Psoas muscle (tissue), 8 donors: ENCODE results near the gene DKKL1. TPM values are rescaled to one million over a fixed set of nuclear protein-coding genes. Genes with fewer than 3 reads are reported as not detected.
"Not testable (repeated sequence)": the region's sequence is repeated elsewhere in the genome, so short reads cannot be mapped to it uniquely, and the experiment has no call there.

ENCODE experiments used
- ATAC-seq, 4 donors: fragments of 200-7000 bp; cut with Tn5 transposase; one replicate each; pipeline ENCODE4 v1.9.1; 2020; ENCODE audit warnings: moderate library complexity in 3 of 4, mild to moderate bottlenecking in 2 of 4
- DNase-seq, 2 donors: peaks; one replicate each; pipeline ENCODE4 v3.0.0-alpha.2; 2020
- H3K27ac ChIP-seq: fragments of 200-600 bp; one replicate; pipeline ENCODE4 v1.8.0; 2022
- H3K27me3 ChIP-seq, 3 donors: fragments of 200-600 bp in 1 of 3; one replicate each; pipeline versions ENCODE4 v1.6.1 to v1.8.0; 2013 to 2022; ENCODE audit warnings: low read length in 2 of 3, mild to moderate bottlenecking in 2 of 3, moderate library complexity in 1 of 3; ENCODE audit not compliant: insufficient read depth in 3 of 3
- H3K36me3 ChIP-seq, 2 donors: fragments of 200-600 bp in 1 of 2; one replicate each; pipeline versions ENCODE4 v1.6.1 to v1.8.0; 2013 to 2022; ENCODE audit warnings: low read depth in 1 of 2, mild to moderate bottlenecking in 1 of 2, moderate library complexity in 1 of 2; ENCODE audit not compliant: insufficient read depth in 1 of 2
- H3K4me1 ChIP-seq: fragments of 200-600 bp; one replicate; pipeline ENCODE4 v1.8.0; 2022
- H3K4me3 ChIP-seq: fragments of 200-600 bp; one replicate; pipeline ENCODE4 v1.8.0; 2022; ENCODE audit warnings: mild to moderate bottlenecking
- H3K9me3 ChIP-seq: fragments of 200-600 bp; one replicate; pipeline ENCODE4 v1.8.0; 2022
- WGBS, 3 donors: extraction: QIAGEN DNeasy Blood & Tissue Kit; methylation state at CpG; one replicate each; pipeline versions ENCODE4 v1.1.6 to v1.1.7; 2013; 5-methylcytosine and 5-hydroxymethylcytosine counted together
- intact Hi-C, 2 donors: fragments of 100-400 bp; cut with DNase I; formaldehyde crosslinking; loops; one replicate each; pipeline versions ENCODE4 v1.11.0 to v1.14.2; 2022
- polyA plus RNA-seq, 3 donors: library from polyadenylated mRNA; stranded (reverse); fragments of 200-250 nt; gene quantifications; one replicate each; pipeline ENCODE4 v1.2.3, GENCODE V29; 2013
- total RNA-seq, 4 donors: library from RNA; stranded (reverse); fragmentation: NEBNext Ultra II Directional in 2 of 4; extraction: Animal tissue kit (Norgen Biotek cat#: 25700) in 2 of 4; gene quantifications; one replicate each; pipeline versions ENCODE4 v1.2.1 to v1.2.4, GENCODE V29; 2021 to 2023
- TF ChIP-seq, protein P1 (sequence below): fragments of 200-600 bp; IDR thresholded peaks from one replicate; pipeline ENCODE4 v1.8.0; 2022; ENCODE audit warnings: antibody characterized with exemption
- donor health status: healthy with polysubstance abuse.
- donor health status: DM: no; HTN: no; CAD: no; lungs with moderate emphysema.
- donor health status: Bipolar disorder and iron deficiency.
- donor health status: healthy.
- donor health status: DM: yes; HTN: yes; CAD: no.
- donor health status: DM: no; HTN: no; CAD: no.
- donor health status: DM: no; HTN: no; CAD: no.
- donor health status: DM: yes; HTN: yes; CAD: no.

The DKKL1 gene
- total and polyA plus RNA-seq, 7 donors, result 0.06 TPM; not detected in 6

GRCh38 chr19:49324801-49325576 is 38.7 kb upstream of the DKKL1 start, which contains the start of gene SLC6A16:
Gene SLC6A16, minus strand, starts transcription at chr19:49325191. Its CDS starts 13,844 bp downstream, at chr19:49311347.
- no peak within 1 kb of the TSS for H3K27ac ChIP-seq
- no peaks in the 10 kb centered on the region for H3K27me3 ChIP-seq
- no peaks in the 10 kb centered on the region for H3K36me3 ChIP-seq
- H3K4me1 ChIP-seq, result no peaks in the 10 kb centered on the region
- DNase-seq, result no peak
- TF ChIP-seq, protein P1, sequence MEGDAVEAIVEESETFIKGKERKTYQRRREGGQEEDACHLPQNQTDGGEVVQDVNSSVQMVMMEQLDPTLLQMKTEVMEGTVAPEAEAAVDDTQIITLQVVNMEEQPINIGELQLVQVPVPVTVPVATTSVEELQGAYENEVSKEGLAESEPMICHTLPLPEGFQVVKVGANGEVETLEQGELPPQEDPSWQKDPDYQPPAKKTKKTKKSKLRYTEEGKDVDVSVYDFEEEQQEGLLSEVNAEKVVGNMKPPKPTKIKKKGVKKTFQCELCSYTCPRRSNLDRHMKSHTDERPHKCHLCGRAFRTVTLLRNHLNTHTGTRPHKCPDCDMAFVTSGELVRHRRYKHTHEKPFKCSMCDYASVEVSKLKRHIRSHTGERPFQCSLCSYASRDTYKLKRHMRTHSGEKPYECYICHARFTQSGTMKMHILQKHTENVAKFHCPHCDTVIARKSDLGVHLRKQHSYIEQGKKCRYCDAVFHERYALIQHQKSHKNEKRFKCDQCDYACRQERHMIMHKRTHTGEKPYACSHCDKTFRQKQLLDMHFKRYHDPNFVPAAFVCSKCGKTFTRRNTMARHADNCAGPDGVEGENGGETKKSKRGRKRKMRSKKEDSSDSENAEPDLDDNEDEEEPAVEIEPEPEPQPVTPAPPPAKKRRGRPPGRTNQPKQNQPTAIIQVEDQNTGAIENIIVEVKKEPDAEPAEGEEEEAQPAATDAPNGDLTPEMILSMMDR, result no peak
- intact Hi-C loops, result no loop called here
- WGBS, 3 donors, result 91 to 93% (median 91%) methylated on average over 38 of the region's 38 CpGs
- no peak within 1 kb of the TSS for H3K4me3 ChIP-seq
- ATAC-seq, result no peak
- peaks cover 15% of the 10 kb centered on the region for H3K9me3 ChIP-seq

GRCh38 chr19:49325756-49326155 is 37.9 kb upstream of the DKKL1 start:
- H3K27ac ChIP-seq, intact Hi-C loops, H3K4me3 ChIP-seq, DNase-seq, H3K4me1 ChIP-seq, H3K36me3 ChIP-seq, H3K27me3 ChIP-seq, ATAC-seq: not testable (repeated sequence)
- peaks cover 12% of the 10 kb centered on the region for H3K9me3 ChIP-seq
- WGBS, 3 donors, result 90 to 95% (median 94%) methylated on average over 13 of the region's 13 CpGs

- intact Hi-C loops, result no loop called here
- no peak overlapping the region for H3K27ac ChIP-seq
- H3K4me1 ChIP-seq, result no peaks in the 10 kb centered on the region
- H3K36me3 ChIP-seq, result peaks cover 0 to 4% of the 10 kb centered on the region in 2 donors
- H3K4me3 ChIP-seq, result no peak overlapping the region
- DNase-seq (no peak), ATAC-seq (no peak)
- H3K27me3 ChIP-seq, result no peaks in the 10 kb centered on the region
- TF ChIP-seq, protein P1, result no peak
- peaks cover 8% of the 10 kb centered on the region for H3K9me3 ChIP-seq
- 86 to 89% (median 87%) methylated on average over 3 of the region's 3 CpGs for WGBS, 3 donors
Measured at GRCh38 chr19:49326165-49326704, 37.4 kb upstream of the DKKL1 start.

- Histone ChIP-seq H3K36me3 (peaks cover 0 to 4% of the 10 kb centered on the region in 2 donors), H3K27me3 (no peaks in the 10 kb centered on the region), H3K27ac (no peak overlapping the region), H3K4me3 (no peak overlapping the region), H3K9me3 (peaks cover 6% of the 10 kb centered on the region), H3K4me1 (no peaks in the 10 kb centered on the region)
- WGBS, 3 donors, result 61 to 74% (median 71%) methylated on average over 2 of the region's 2 CpGs
- DNase-seq, result no peak
- peak; percentile 51 to 72 (median 66) for ATAC-seq
- intact Hi-C loops, result no loop called here
- TF ChIP-seq, protein P1, result peak; percentile 57
Measured at GRCh38 chr19:49327878-49328544, 35.7 kb upstream of the DKKL1 start.

- WGBS, 3 donors, result 87 to 91% (median 87%) methylated on average over 2 of the region's 2 CpGs
- Histone ChIP-seq H3K27ac (no peak overlapping the region), H3K4me3 (no peak overlapping the region), H3K27me3 (no peaks in the 10 kb centered on the region), H3K4me1 (no peaks in the 10 kb centered on the region), H3K9me3 (peaks cover 2% of the 10 kb centered on the region), H3K36me3 (peaks cover 0 to 4% of the 10 kb centered on the region in 2 donors)
- DNase-seq (no peak), ATAC-seq (no peak)
- intact Hi-C loops, result no loop called here
- TF ChIP-seq, protein P1, result no peak
Measured at GRCh38 chr19:49328741-49329140, 34.9 kb upstream of the DKKL1 start.

DNA sequence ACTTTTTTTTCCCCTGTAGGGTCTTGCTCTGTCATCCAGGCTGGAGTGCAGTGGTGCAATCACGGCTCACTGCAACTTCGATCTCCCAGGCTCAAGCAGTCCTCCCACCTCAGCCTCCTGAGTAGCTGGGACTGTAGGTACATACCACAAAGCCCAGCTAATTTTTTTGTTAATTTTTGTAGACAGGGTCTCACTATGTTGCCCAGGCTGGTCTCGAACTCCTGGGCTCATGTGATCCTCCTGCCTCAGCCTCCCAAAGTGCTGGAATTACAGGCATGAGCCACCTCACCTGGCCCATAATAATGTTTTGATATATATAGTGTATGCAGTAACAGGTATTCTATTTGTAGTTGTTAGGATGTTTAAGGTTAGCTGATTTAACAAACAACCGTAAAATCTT is 32.5 kb upstream of the DKKL1 start:
- peak overlapping the region; percentile 3 for H3K4me3 ChIP-seq
- DNase-seq, ATAC-seq, H3K27me3 ChIP-seq, intact Hi-C loops, H3K4me1 ChIP-seq, H3K27ac ChIP-seq, H3K36me3 ChIP-seq, H3K9me3 ChIP-seq: not testable (repeated sequence)
- 95 to 97% (median 96%) methylated on average over 4 of the region's 4 CpGs for WGBS, 3 donors
